HCT116 (cell line): ENCODE measurements around the gene IBSP.

Experiments used
- ATF3 ChIP-seq: IDR thresholded peaks from 2 replicates; pipeline ENCODE4 v1.6.1; 2012
- CEBPB ChIP-seq: IDR thresholded peaks from 2 replicates; pipeline ENCODE4 v1.6.1; 2012; ENCODE audit warnings: low read depth
- CTCF ChIP-seq, 3 experiments: fragments of 200-600 bp in 1 of 3; sonication (generic) in 1 of 3; IDR thresholded peaks in 2 of 3; conservative IDR thresholded peaks in 1 of 3; 2 replicates each; pipeline ENCODE4 v1.5.1; 2012 to 2017; ENCODE audit warnings: low read depth in 2 of 3, low read length in 2 of 3, antibody characterized with exemption in 1 of 3, borderline replicate concordance in 1 of 3, control low read depth in 1 of 3, mild to moderate bottlenecking in 1 of 3, mixed read lengths in 1 of 3, mixed run types in 1 of 3, moderate library complexity in 1 of 3; ENCODE audit not compliant: insufficient read depth in 1 of 3
- EGR1 ChIP-seq: IDR thresholded peaks from 2 replicates; pipeline ENCODE4 v1.6.1; 2012; ENCODE audit warnings: low read depth
- EZH2 ChIP-seq: fragments of 200-600 bp; sonication (generic); IDR thresholded peaks from 2 replicates; pipeline ENCODE4 v1.6.1; 2017; ENCODE audit warnings: antibody characterized with exemption, mixed run types
- JUND ChIP-seq: IDR thresholded peaks from 2 replicates; pipeline ENCODE4 v1.6.1; 2012
- MAX ChIP-seq: IDR thresholded peaks from 2 replicates; pipeline ENCODE4 v1.6.1; 2012
- POLR2A ChIP-seq: IDR thresholded peaks from 2 replicates; pipeline ENCODE4 v1.7.0; 2011; ENCODE audit warnings: borderline replicate concordance; ENCODE audit not compliant: insufficient read depth, insufficient read length; ENCODE audit errors: extremely low read depth
- POLR2AphosphoS5 ChIP-seq: IDR thresholded peaks from 2 replicates; pipeline ENCODE4 v1.6.1; 2011; ENCODE audit warnings: mild to moderate bottlenecking, low read depth, low read length, moderate library complexity
- RAD21 ChIP-seq: IDR thresholded peaks from 2 replicates; pipeline ENCODE4 v1.6.1; 2012; ENCODE audit warnings: low read depth, mild to moderate bottlenecking
- REST ChIP-seq: IDR thresholded peaks from 2 replicates; pipeline ENCODE4 v1.6.1; 2012; ENCODE audit warnings: low read depth
- SRF ChIP-seq: IDR thresholded peaks from 2 replicates; pipeline ENCODE4 v1.6.1; 2012; ENCODE audit warnings: low read depth
- TCF7L2 ChIP-seq: IDR thresholded peaks from 2 replicates; pipeline ENCODE4 v1.7.0; 2011; ENCODE audit warnings: borderline replicate concordance, inconsistent platforms; ENCODE audit not compliant: insufficient read depth, insufficient read length; ENCODE audit errors: extremely low read depth
- YY1 ChIP-seq: IDR thresholded peaks from 2 replicates; pipeline ENCODE4 v1.6.1; 2011; ENCODE audit warnings: low read length, low read depth, moderate library complexity, mild to moderate bottlenecking; ENCODE audit not compliant: insufficient replicate concordance; ENCODE audit errors: extremely low read depth

GRCh38 chr4:87835197-87835596, 35.8 kb downstream of the IBSP start:
- TF ChIP-seq TCF7L2 (no peak), POLR2AphosphoS5 (no peak), CTCF (IDR thresholded peaks at IDR 0.05 in 2 of 3, conservative IDR thresholded peaks at IDR 0.05 in 1 of 3; ENCODE audit: borderline replicate concordance in 1 of 3, insufficient read depth in 1 of 3, low read depth in 2 of 3, low read length in 2 of 3) (no peak), YY1 (no peak), EGR1 (no peak), EZH2 (no peak), POLR2A (no peak), RAD21 (no peak), REST (no peak), JUND (no peak), ATF3 (no peak), MAX (no peak), CEBPB (no peak), SRF (no peak)
